Activated naive CD8-positive, alpha-beta T cell (primary cell): Measurements from ENCODE around the gene OR52A5.
"Not testable (repeated sequence)": the region's sequence is repeated elsewhere in the genome, so short reads cannot be mapped to it uniquely, and the experiment has no call there.

Experiments
- H3K27ac Mint-ChIP-seq: one replicate; pipeline ENCODE4 v1.8.0; 2021; ENCODE audit warnings: mixed read lengths
- H3K27me3 Mint-ChIP-seq: one replicate; pipeline ENCODE4 v1.8.0; 2021; ENCODE audit warnings: mixed read lengths
- H3K36me3 Mint-ChIP-seq: one replicate; pipeline ENCODE4 v1.8.0; 2021; ENCODE audit warnings: mixed read lengths
- H3K4me1 Mint-ChIP-seq: one replicate; pipeline ENCODE4 v1.8.0; 2021; ENCODE audit warnings: low read depth, mixed read lengths
- H3K4me3 Mint-ChIP-seq: one replicate; pipeline ENCODE4 v1.8.0; 2021; ENCODE audit warnings: mild to moderate bottlenecking, mixed read lengths
- H3K9me3 Mint-ChIP-seq: one replicate; pipeline ENCODE4 v1.8.0; 2021; ENCODE audit warnings: low read depth, mixed read lengths

OR52A5 gene

GRCh38 chr11:5137996-5138395 is at the start of gene OR52A5:
Gene OR52A5, minus strand, starts transcription at chr11:5138356. Its CDS starts 5,714 bp downstream, at chr11:5132642.
- Mint-ChIP-seq H3K27ac (no peak within 1 kb of the TSS), H3K36me3 (no peaks in the 10 kb centered on the region), H3K4me1 (no peaks in the 10 kb centered on the region), H3K9me3 (no peaks in the 10 kb centered on the region), H3K27me3 (peaks cover 3% of the 10 kb centered on the region), H3K4me3 (no peak within 1 kb of the TSS)

- no peak overlapping the region for H3K4me3 Mint-ChIP-seq
- no peaks in the 10 kb centered on the region for H3K4me1 Mint-ChIP-seq
- no peaks in the 10 kb centered on the region for H3K36me3 Mint-ChIP-seq
- H3K9me3 Mint-ChIP-seq, result no peaks in the 10 kb centered on the region
- H3K27ac Mint-ChIP-seq, result no peak overlapping the region
- no peaks in the 10 kb centered on the region for H3K27me3 Mint-ChIP-seq
Observed at GRCh38 chr11:5178046-5178837, 40.1 kb upstream of the OR52A5 start.

DNA sequence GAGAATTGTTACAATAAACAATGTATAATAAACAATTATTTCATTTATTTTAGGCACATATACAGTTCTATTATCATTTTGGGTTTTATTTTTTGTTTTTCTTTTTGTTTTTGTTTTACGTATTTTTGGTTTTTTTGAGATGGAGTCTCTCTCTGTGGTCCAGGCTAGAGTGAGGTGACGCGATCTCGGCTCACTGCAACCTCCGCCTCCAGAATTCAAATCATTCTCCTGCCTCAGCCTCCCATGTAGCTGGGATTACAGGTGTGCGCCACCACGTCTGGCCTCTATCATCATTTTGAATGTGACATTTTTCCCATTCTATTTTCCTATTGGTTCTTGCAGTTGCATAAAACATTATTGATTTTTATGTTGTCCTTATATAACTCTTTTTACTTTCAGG is 36.8 kb upstream of the OR52A5 start:
- Mint-ChIP-seq H3K4me1 (no peaks in the 10 kb centered on the region), H3K36me3 (no peaks in the 10 kb centered on the region), H3K9me3 (no peaks in the 10 kb centered on the region), H3K27me3 (no peaks in the 10 kb centered on the region), H3K27ac (no peak overlapping the region), H3K4me3 (no peak overlapping the region)

GRCh38 chr11:5171856-5172255 is 33.7 kb upstream of the OR52A5 start:
- Mint-ChIP-seq H3K4me3 (no peak overlapping the region), H3K27ac (no peak overlapping the region), H3K4me1 (no peaks in the 10 kb centered on the region), H3K36me3 (no peaks in the 10 kb centered on the region), H3K27me3 (no peaks in the 10 kb centered on the region), H3K9me3 (no peaks in the 10 kb centered on the region)

- not testable (repeated sequence) for H3K9me3 Mint-ChIP-seq, H3K27ac Mint-ChIP-seq, H3K36me3 Mint-ChIP-seq, H3K4me3 Mint-ChIP-seq, H3K27me3 Mint-ChIP-seq, H3K4me1 Mint-ChIP-seq
Observed at GRCh38 chr11:5165898-5166297, 27.7 kb upstream of the OR52A5 start.

GRCh38 chr11:5164807-5165206 is 26.7 kb upstream of the OR52A5 start:
- H3K4me1 Mint-ChIP-seq, H3K27me3 Mint-ChIP-seq, H3K4me3 Mint-ChIP-seq, H3K36me3 Mint-ChIP-seq, H3K9me3 Mint-ChIP-seq, H3K27ac Mint-ChIP-seq: not testable (repeated sequence)

DNA sequence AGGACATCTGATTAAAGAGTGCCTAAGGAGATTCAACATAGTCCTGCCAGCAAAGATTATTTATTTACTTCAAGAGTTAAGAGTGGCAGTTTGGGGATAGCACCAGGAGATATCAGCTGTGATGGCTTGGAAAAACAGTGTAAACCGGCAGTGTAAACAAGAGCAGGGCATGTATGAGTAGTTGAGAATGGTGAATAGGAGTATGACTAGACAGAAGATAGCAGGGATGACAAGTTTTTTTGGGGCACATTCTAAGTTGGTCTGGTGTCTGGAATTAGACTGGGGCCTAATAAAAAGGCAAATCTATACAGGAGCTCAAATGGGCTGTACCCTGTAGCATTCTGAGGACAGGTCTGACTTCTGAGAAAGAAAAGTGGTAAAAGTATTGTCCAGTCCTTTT is 22.9 kb upstream of the OR52A5 start:
- H3K27me3 Mint-ChIP-seq, H3K4me3 Mint-ChIP-seq, H3K9me3 Mint-ChIP-seq, H3K4me1 Mint-ChIP-seq, H3K36me3 Mint-ChIP-seq, H3K27ac Mint-ChIP-seq: not testable (repeated sequence)

DNA sequence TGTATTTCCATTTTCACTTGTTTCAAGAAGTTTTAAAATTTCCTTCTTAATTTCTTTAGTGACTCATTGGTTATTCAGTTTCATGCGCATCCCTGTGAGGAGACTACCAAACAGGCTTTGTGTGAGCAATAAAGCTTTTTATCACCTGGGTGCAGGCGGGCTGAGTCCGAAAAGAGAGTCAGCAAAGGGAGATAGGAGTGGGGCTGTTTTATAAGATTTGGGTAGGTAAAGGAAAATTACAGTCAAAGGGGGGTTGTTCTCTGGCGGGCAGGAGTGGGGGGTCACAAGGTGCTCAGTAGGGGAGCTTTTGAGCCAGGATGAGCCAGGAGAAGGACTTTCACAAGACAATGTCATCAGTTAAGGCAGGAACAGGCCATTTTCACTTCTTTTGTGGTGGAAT is 22.1 kb upstream of the OR52A5 start:
- H3K27me3 Mint-ChIP-seq, H3K4me3 Mint-ChIP-seq, H3K36me3 Mint-ChIP-seq, H3K9me3 Mint-ChIP-seq, H3K27ac Mint-ChIP-seq, H3K4me1 Mint-ChIP-seq: not testable (repeated sequence)

DNA sequence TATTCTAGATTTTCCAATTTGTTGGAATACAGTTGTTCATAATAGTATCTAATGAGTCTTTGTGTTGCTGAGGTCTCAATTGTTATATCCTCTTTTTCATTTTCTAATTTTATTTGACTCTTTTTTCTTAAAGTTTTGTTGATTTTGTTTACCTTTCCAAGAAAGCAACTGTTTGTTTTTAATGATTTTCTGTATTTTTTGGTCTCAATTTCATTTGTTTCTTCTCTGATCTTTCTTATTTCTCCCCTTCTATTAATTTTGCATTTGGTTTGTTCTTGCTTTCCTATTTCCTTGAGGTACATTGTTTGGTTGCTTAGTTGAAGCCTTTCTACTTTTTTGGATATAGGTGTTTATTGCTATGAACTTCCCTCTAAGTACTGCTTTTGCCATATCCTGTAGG is 21.6 kb upstream of the OR52A5 start:
- Mint-ChIP-seq H3K27ac (no peak overlapping the region), H3K36me3 (no peaks in the 10 kb centered on the region), H3K27me3 (no peaks in the 10 kb centered on the region), H3K9me3 (peaks cover 4% of the 10 kb centered on the region), H3K4me1 (no peaks in the 10 kb centered on the region), H3K4me3 (no peak overlapping the region)

DNA sequence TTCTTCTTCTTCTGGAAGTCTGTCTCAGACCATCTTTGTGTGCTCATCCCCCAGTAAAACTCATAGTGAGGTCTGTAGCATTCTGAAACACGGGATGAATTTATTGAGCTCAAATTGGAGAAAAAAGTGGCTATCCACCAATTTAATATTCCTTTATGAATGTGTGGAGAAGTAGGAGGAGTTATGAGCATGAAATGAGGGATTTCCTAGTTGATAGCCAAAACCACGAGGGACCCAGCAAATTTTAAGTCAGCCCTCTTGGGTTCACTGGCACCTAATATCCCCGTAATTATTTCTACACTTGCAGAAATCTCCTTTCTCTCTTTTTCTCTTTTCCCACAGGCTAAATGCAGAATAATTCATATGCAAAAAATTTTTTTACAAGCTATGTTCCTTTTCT is 16.5 kb upstream of the OR52A5 start, which contains the start of gene OR52A1:
TSS of gene OR52A1 (minus strand) at position 101 of the 400 bp plus-strand sequence. CDS start 2,388 bp downstream, outside the sequence.
- Mint-ChIP-seq H3K4me3 (no peak within 1 kb of the TSS), H3K27me3 (no peaks in the 10 kb centered on the region), H3K36me3 (no peaks in the 10 kb centered on the region), H3K9me3 (no peaks in the 10 kb centered on the region), H3K4me1 (no peaks in the 10 kb centered on the region), H3K27ac (no peak within 1 kb of the TSS)

- Mint-ChIP-seq H3K4me1 (no peaks in the 10 kb centered on the region), H3K27me3 (no peaks in the 10 kb centered on the region), H3K27ac (no peak overlapping the region), H3K36me3 (no peaks in the 10 kb centered on the region), H3K9me3 (no peaks in the 10 kb centered on the region), H3K4me3 (no peak overlapping the region)
Observed at GRCh38 chr11:5153574-5154431, 15.6 kb upstream of the OR52A5 start.

GRCh38 chr11:5151713-5152153 is 13.6 kb upstream of the OR52A5 start:
- Mint-ChIP-seq H3K9me3 (no peaks in the 10 kb centered on the region), H3K27ac (no peak overlapping the region), H3K4me1 (no peaks in the 10 kb centered on the region), H3K36me3 (no peaks in the 10 kb centered on the region), H3K4me3 (no peak overlapping the region), H3K27me3 (no peaks in the 10 kb centered on the region)

- H3K27me3 Mint-ChIP-seq, H3K9me3 Mint-ChIP-seq, H3K4me3 Mint-ChIP-seq, H3K27ac Mint-ChIP-seq, H3K36me3 Mint-ChIP-seq, H3K4me1 Mint-ChIP-seq: not testable (repeated sequence)
Observed at GRCh38 chr11:5144206-5144605, 6.0 kb upstream of the OR52A5 start.

DNA sequence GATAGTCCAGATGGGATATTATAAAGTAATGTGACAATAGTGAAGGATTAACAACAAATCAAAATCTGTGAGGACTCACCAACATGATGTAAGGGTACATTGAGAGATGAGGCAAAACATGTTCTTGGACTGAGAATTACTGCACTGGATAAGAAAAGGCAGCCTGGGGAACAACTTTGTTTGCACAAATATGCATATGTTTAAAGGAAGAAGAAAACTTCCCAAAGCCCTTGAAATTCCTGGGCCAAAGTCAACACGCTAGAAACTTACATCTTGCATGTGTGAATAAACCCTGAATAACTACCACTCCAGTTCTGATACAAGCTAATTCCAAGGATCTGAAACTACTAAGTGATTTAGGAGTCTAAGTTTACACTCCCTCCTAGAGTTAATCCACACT is 1.1 kb downstream of the OR52A5 start:
- H3K4me1 Mint-ChIP-seq, result no peaks in the 10 kb centered on the region

GRCh38 chr11:5136261-5136660 is 1.9 kb downstream of the OR52A5 start:
- Mint-ChIP-seq H3K4me1 (no peaks in the 10 kb centered on the region), H3K9me3 (no peaks in the 10 kb centered on the region), H3K4me3 (no peak overlapping the region), H3K27ac (no peak overlapping the region), H3K36me3 (no peaks in the 10 kb centered on the region), H3K27me3 (peaks cover 3% of the 10 kb centered on the region)

More for the DNA sequence above, 1.1 kb downstream of the OR52A5 start:
- Mint-ChIP-seq H3K4me3 (no peak overlapping the region), H3K27ac (no peak overlapping the region), H3K27me3 (peaks cover 3% of the 10 kb centered on the region), H3K9me3 (no peaks in the 10 kb centered on the region), H3K36me3 (no peaks in the 10 kb centered on the region)
